ENCODE data around the gene RPSA.
"Not testable (repeated sequence)": the region's sequence is repeated elsewhere in the genome, so short reads cannot be mapped to it uniquely, and the experiment has no call there.

RPSA gene

DNA sequence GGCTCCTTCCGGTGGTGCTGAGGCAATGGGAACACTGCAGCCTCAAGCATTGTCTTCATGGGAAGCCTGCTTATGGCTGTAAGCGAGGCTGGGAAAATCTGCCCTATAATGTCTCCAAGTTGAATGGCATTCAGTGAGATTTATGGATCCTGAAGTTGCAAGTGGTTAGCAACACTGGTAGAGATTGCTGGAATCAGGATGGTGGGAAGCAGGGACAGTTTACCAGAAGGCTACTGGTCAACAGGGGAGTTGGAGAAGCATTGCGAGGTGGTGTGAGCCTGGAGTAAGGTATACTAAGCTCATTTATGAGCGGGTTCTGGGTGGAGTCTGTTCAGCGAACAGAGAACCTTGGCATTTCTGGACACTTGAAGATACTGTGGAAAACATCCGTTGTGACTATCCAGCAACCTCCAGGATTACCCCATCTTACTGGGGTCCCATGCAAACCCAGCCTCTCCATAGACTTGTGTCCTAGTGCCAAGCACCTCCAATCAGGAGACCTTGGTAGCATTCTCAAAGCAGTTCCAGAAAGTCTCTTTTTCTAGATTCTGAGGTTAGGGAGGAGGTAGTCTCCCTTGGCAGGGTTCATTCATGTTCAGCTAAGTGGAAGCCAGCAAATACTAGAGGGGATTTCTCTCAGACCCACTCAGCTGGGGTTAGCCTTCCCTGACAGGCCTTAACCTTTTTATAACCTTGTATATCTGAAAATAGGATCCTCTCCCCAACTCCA is 7.3 kb downstream of the RPSA start:
- Histone ChIP-seq H4K5ac (ENCODE audit: low read length) (no peak overlapping the region), H3K4me2 (ENCODE audit: low read length) (no peak overlapping the region), H3K56ac (ENCODE audit: low read length) (no peak overlapping the region), H3K4me3 (ENCODE audit: low read length) (no peak overlapping the region), H3K4me1 (ENCODE audit: control insufficient read depth, low read depth, low read length) (no peaks in the 10 kb centered on the region), H3K9ac (ENCODE audit: low read length) (no peak overlapping the region), H3K79me2 (ENCODE audit: control insufficient read depth, insufficient read depth, low read length) (peaks cover 12% of the 10 kb centered on the region), H2BK120ac (ENCODE audit: low read depth, low read length) (no peak overlapping the region), H3K27me3 (ENCODE audit: insufficient read depth, low read length, poor library complexity) (no peaks in the 10 kb centered on the region), H4K8ac (ENCODE audit: low read depth, low read length) (no peak overlapping the region), H2BK15ac (replicated peaks; ENCODE audit: low read depth) (no peak overlapping the region), H2AK5ac (ENCODE audit: low read length) (no peak overlapping the region), H3K4ac (ENCODE audit: low read depth, low read length) (no peak overlapping the region), H3K23ac (ENCODE audit: low read length) (no peak overlapping the region), H3K27ac (ENCODE audit: low read depth, low read length) (no peak overlapping the region), H3K79me1 (ENCODE audit: low read length) (peaks cover 6% of the 10 kb centered on the region), H3K18ac (ENCODE audit: low read length) (no peak overlapping the region), H3K36me3 (ENCODE audit: control insufficient read depth, insufficient read depth, low read length) (peaks cover 23% of the 10 kb centered on the region), H2BK5ac (ENCODE audit: low read length) (no peak overlapping the region)
- WGBS (ENCODE audit: extremely low coverage, insufficient coverage, low lambda C conversion rate) = no CpG with 5 or more reads among the region's 6 CpGs
- DNase-seq = no peak

GRCh38 chr3:39414421-39414907 is 7.9 kb downstream of the RPSA start:
- DNase-seq = no peak
- Histone ChIP-seq H3K56ac (ENCODE audit: low read length) (no peak overlapping the region), H3K18ac (ENCODE audit: low read length) (no peak overlapping the region), H3K4ac (ENCODE audit: low read depth, low read length) (no peak overlapping the region), H3K4me1 (ENCODE audit: control insufficient read depth, low read depth, low read length) (no peaks in the 10 kb centered on the region), H3K36me3 (ENCODE audit: control insufficient read depth, insufficient read depth, low read length) (peaks cover 21% of the 10 kb centered on the region), H3K79me1 (ENCODE audit: low read length) (peaks cover 6% of the 10 kb centered on the region), H2AK5ac (ENCODE audit: low read length) (no peak overlapping the region), H2BK15ac (replicated peaks; ENCODE audit: low read depth) (no peak overlapping the region), H4K5ac (ENCODE audit: low read length) (no peak overlapping the region), H3K9ac (ENCODE audit: low read length) (no peak overlapping the region), H4K8ac (ENCODE audit: low read depth, low read length) (no peak overlapping the region), H2BK120ac (ENCODE audit: low read depth, low read length) (no peak overlapping the region), H3K4me2 (ENCODE audit: low read length) (no peak overlapping the region), H3K79me2 (ENCODE audit: control insufficient read depth, insufficient read depth, low read length) (peaks cover 7% of the 10 kb centered on the region), H3K27ac (ENCODE audit: low read depth, low read length) (no peak overlapping the region), H2BK5ac (ENCODE audit: low read length) (no peak overlapping the region), H3K4me3 (ENCODE audit: low read length) (no peak overlapping the region), H3K27me3 (ENCODE audit: insufficient read depth, low read length, poor library complexity) (no peaks in the 10 kb centered on the region), H3K23ac (ENCODE audit: low read length) (no peak overlapping the region)
- no CpG with 5 or more reads among the region's 2 CpGs for WGBS (ENCODE audit: extremely low coverage, insufficient coverage, low lambda C conversion rate)

DNA sequence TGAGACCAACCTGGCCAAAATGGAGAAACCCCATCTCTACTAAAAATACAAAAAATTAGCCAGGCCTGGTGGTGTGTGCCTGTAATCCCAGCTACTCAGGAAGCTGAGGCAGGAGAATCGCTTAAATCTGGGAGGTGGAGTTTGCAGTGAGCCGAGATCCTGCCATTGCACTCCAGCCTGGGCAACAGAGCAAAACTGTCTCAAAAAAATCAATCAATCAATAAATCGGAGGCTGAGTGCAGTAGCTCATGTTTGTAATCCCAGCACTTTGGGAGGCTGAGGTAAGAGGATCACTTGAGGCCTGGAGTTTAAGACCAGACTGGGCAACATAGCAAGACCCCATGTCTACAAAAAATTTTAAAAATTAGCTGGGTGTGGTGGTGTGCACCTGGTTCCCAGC is 8.8 kb downstream of the RPSA start:
- not testable (repeated sequence) for H3K23ac ChIP-seq (ENCODE audit: low read length); H3K18ac ChIP-seq (ENCODE audit: low read length); H2AK5ac ChIP-seq (ENCODE audit: low read length); H2BK120ac ChIP-seq (ENCODE audit: low read depth, low read length); H2BK5ac ChIP-seq (ENCODE audit: low read length); H4K5ac ChIP-seq (ENCODE audit: low read length); H3K27me3 ChIP-seq (ENCODE audit: insufficient read depth, low read length, poor library complexity); H2BK15ac ChIP-seq (replicated peaks; ENCODE audit: low read depth); H4K8ac ChIP-seq (ENCODE audit: low read depth, low read length); H3K4me1 ChIP-seq (ENCODE audit: control insufficient read depth, low read depth, low read length); H3K4me2 ChIP-seq (ENCODE audit: low read length); H3K9ac ChIP-seq (ENCODE audit: low read length); H3K27ac ChIP-seq (ENCODE audit: low read depth, low read length); H3K56ac ChIP-seq (ENCODE audit: low read length); H3K79me2 ChIP-seq (ENCODE audit: control insufficient read depth, insufficient read depth, low read length); H3K4ac ChIP-seq (ENCODE audit: low read depth, low read length); H3K4me3 ChIP-seq (ENCODE audit: low read length); DNase-seq; H3K79me1 ChIP-seq (ENCODE audit: low read length)
- no CpG with 5 or more reads among the region's 3 CpGs for WGBS (ENCODE audit: extremely low coverage, insufficient coverage, low lambda C conversion rate)
- H3K36me3 ChIP-seq (ENCODE audit: control insufficient read depth, insufficient read depth, low read length) = peaks cover 18% of the 10 kb centered on the region

DNA sequence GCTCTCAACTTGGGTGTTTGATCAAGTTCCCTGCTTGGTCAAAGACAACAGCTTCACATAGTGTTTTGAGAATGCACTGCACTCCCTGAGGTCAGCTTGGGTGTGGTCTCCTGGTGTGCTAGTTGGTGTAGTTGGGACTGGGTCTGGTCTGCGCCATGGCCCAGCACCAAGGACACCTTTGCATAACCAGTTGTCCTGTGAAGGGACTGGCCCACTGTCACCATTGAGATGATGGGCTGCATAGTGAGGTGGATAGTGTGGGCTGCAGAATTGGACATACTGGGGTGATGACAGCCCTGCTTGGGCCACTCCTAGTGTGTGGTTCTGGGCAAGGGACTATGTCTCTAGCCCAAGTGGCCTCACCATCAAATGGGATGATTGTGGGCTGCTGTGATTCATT is 9.5 kb downstream of the RPSA start:
- Histone ChIP-seq H3K4me1 (ENCODE audit: control insufficient read depth, low read depth, low read length) (no peaks in the 10 kb centered on the region), H3K18ac (ENCODE audit: low read length) (no peak overlapping the region), H2AK5ac (ENCODE audit: low read length) (no peak overlapping the region), H2BK5ac (ENCODE audit: low read length) (no peak overlapping the region), H2BK120ac (ENCODE audit: low read depth, low read length) (no peak overlapping the region), H3K56ac (ENCODE audit: low read length) (no peak overlapping the region), H3K4me3 (ENCODE audit: low read length) (no peak overlapping the region), H2BK15ac (replicated peaks; ENCODE audit: low read depth) (no peak overlapping the region), H3K4me2 (ENCODE audit: low read length) (no peak overlapping the region), H3K27me3 (ENCODE audit: insufficient read depth, low read length, poor library complexity) (no peaks in the 10 kb centered on the region), H3K79me2 (ENCODE audit: control insufficient read depth, insufficient read depth, low read length) (peaks cover 2% of the 10 kb centered on the region), H4K5ac (ENCODE audit: low read length) (no peak overlapping the region), H3K36me3 (ENCODE audit: control insufficient read depth, insufficient read depth, low read length) (peaks cover 15% of the 10 kb centered on the region), H3K79me1 (ENCODE audit: low read length) (peaks cover 2% of the 10 kb centered on the region), H4K8ac (ENCODE audit: low read depth, low read length) (no peak overlapping the region), H3K23ac (ENCODE audit: low read length) (no peak overlapping the region), H3K4ac (ENCODE audit: low read depth, low read length) (no peak overlapping the region), H3K9ac (ENCODE audit: low read length) (no peak overlapping the region), H3K27ac (ENCODE audit: low read depth, low read length) (no peak overlapping the region)
- peak; percentile 66 for DNase-seq
- no CpG with 5 or more reads among the region's 1 CpG for WGBS (ENCODE audit: extremely low coverage, insufficient coverage, low lambda C conversion rate)

DNA sequence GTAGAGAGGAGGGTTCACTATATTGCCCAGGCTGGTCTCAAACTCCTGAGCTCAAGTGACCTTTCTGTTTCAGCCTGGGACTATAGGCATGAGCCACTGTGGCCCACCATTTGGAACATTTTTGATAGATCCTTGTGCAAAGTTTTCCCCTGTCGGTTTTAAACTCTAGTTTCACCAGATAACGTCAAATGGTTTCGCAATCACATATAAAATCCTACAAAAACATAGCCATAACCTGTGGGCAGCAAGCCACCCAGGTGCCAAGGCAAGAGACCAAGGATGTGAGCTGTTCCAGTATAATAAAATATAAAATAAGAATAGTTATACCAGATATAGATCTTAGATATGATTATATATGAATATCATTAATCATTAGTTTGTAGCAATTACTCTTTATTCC is 10.5 kb downstream of the RPSA start:
- not testable (repeated sequence) for H4K5ac ChIP-seq (ENCODE audit: low read length); H3K36me3 ChIP-seq (ENCODE audit: control insufficient read depth, insufficient read depth, low read length); H3K27ac ChIP-seq (ENCODE audit: low read depth, low read length); H2BK5ac ChIP-seq (ENCODE audit: low read length); H2BK15ac ChIP-seq (replicated peaks; ENCODE audit: low read depth); H3K23ac ChIP-seq (ENCODE audit: low read length); H3K79me1 ChIP-seq (ENCODE audit: low read length); H3K4me2 ChIP-seq (ENCODE audit: low read length); H3K27me3 ChIP-seq (ENCODE audit: insufficient read depth, low read length, poor library complexity); H4K8ac ChIP-seq (ENCODE audit: low read depth, low read length); H3K18ac ChIP-seq (ENCODE audit: low read length); H2AK5ac ChIP-seq (ENCODE audit: low read length); DNase-seq; H3K79me2 ChIP-seq (ENCODE audit: control insufficient read depth, insufficient read depth, low read length); H3K4me3 ChIP-seq (ENCODE audit: low read length); H3K56ac ChIP-seq (ENCODE audit: low read length); H3K4ac ChIP-seq (ENCODE audit: low read depth, low read length); H3K9ac ChIP-seq (ENCODE audit: low read length); H3K4me1 ChIP-seq (ENCODE audit: control insufficient read depth, low read depth, low read length); H2BK120ac ChIP-seq (ENCODE audit: low read depth, low read length)
- WGBS (ENCODE audit: extremely low coverage, insufficient coverage, low lambda C conversion rate) = no CpG with 5 or more reads among the region's 3 CpGs
